GM12891 (cell line): ENCODE data around the gene ROBO1.

Experiments used
- DNase-seq: peaks from one replicate; pipeline ENCODE4 v3.0.0; 2011; ENCODE audit warnings: low spot score; ENCODE audit not compliant: insufficient read length
- FAIRE-seq: peaks from 2 replicates; lab custom pipeline; 2011; peaks lifted over from hg19 to GRCh38; lab: Jason Lieb, UNC
- PAX5 ChIP-seq: IDR thresholded peaks from 2 replicates; pipeline ENCODE4 v1.6.1; 2011; ENCODE audit warnings: low read length, moderate library complexity, mild to moderate bottlenecking; ENCODE audit not compliant: insufficient read depth, severe bottlenecking
- POLR2A ChIP-seq: IDR thresholded peaks from 2 replicates; pipeline ENCODE4 v1.6.1; 2011; ENCODE audit warnings: low read depth, low read length, control low read depth
- POLR2AphosphoS5 ChIP-seq: IDR thresholded peaks from 2 replicates; pipeline ENCODE4 v1.6.1; 2011; ENCODE audit warnings: low read depth, low read length, control low read depth
- POU2F2 ChIP-seq: IDR thresholded peaks from 2 replicates; pipeline ENCODE4 v1.6.1; 2011; ENCODE audit warnings: low read depth, mild to moderate bottlenecking, control low read depth, low read length, moderate library complexity
- SPI1 ChIP-seq: IDR thresholded peaks from 2 replicates; pipeline ENCODE4 v1.6.1; 2011; ENCODE audit warnings: low read depth, low read length, control low read depth
- TAF1 ChIP-seq: IDR thresholded peaks from 2 replicates; pipeline ENCODE4 v1.6.1; 2011; ENCODE audit warnings: low read depth, low read length, control low read depth

The ROBO1 gene

DNA sequence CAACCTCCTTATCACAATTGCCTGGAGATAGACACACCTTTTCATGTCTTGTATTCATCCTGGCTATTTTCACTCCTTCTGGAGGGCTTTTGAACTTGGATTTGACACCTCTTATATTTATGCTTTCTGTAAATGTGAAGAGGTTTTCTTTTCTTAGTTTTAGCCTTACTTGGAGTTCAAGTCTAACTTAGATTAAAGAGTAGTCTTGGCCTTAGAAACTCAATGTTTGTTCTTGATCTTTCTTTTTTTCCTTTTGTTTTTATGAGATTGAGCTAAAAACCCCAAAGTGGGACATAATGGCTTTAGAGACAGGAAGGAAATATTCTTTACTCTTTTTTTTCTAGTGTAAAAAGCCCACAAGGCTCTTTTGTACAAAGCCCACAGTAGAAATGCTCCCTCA, 1054.9 kb downstream of the ROBO1 start:
- FAIRE-seq (no peak), DNase-seq (no peak)
- TF ChIP-seq POU2F2, result no peak

DNA sequence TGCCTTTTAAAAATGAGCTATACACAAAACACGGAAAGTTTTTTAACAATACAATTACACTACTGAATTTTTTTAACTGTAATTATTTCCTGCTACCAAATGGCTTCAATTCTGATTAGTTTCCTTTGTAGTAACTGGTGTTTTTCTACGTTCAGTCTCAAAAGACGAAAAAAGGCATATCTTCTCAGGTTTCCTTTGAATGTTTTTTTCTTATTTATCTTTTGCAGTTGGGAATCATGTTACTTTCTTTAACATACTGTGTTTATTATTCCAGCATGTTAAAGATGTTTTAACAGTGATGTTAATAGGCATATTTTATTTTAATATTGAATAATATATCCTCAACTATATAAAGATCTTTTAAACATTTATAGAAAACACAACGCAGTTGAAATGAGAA, 1055.5 kb downstream of the ROBO1 start:
- TF ChIP-seq POLR2A, result no peak
- TF ChIP-seq POU2F2, result no peak
- no peak for TF ChIP-seq POLR2AphosphoS5
- TF ChIP-seq PAX5, result no peak
- TF ChIP-seq TAF1, result no peak
- no peak for TF ChIP-seq SPI1
- FAIRE-seq, result no peak
- DNase-seq, result no peak

DNA sequence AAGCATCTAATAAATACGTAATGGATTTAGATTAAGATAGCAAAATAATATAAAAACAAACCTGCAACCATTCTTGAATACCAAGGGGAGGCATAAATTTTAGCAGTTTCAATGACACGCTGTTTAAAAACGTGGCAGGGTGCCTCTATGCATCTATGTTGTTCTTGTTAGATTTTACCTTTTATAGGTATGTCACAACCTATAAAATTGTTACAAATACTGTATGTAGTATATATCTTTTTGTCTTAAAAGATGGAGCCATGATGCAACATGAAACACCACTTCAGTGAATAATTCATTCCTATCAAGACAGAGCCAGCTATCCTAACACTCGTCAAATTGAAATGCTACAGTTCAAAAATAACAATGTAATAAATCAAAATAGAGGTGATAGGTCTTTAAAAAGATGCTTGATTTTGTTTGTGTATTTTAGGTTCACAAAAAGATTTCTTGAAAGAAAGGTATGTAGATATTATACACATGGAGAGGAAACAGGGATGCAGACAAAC, 1059.2 kb downstream of the ROBO1 start:
- FAIRE-seq, result no peak
- DNase-seq, result no peak
- TF ChIP-seq POLR2A (no peak), PAX5 (no peak), TAF1 (no peak), POU2F2 (no peak), POLR2AphosphoS5 (no peak), SPI1 (no peak)

DNA sequence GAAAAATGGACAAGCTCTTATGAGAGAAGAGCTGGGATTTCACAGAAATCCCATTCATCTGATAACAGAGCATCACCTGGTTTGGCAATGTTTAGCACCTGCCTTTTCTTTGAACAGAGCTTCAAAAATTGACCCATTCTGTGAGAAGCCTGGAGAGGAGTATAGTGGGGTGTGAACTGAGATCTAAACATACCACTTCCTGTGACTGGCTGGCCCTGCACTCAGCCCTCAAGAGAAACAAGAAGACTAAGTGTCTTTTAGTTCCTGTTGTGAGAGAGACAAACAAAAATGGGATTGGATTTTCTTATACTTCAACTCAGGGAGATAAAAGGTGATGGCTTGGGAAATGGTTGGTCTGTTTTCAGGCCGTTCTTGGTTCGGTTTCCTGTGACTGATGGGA, 1060.2 kb downstream of the ROBO1 start:
- no peak for TF ChIP-seq TAF1
- TF ChIP-seq POU2F2, result no peak
- TF ChIP-seq POLR2AphosphoS5, result no peak
- TF ChIP-seq POLR2A, result no peak
- TF ChIP-seq PAX5, result no peak
- TF ChIP-seq SPI1, result no peak
- DNase-seq (no peak), FAIRE-seq (no peak)

DNA sequence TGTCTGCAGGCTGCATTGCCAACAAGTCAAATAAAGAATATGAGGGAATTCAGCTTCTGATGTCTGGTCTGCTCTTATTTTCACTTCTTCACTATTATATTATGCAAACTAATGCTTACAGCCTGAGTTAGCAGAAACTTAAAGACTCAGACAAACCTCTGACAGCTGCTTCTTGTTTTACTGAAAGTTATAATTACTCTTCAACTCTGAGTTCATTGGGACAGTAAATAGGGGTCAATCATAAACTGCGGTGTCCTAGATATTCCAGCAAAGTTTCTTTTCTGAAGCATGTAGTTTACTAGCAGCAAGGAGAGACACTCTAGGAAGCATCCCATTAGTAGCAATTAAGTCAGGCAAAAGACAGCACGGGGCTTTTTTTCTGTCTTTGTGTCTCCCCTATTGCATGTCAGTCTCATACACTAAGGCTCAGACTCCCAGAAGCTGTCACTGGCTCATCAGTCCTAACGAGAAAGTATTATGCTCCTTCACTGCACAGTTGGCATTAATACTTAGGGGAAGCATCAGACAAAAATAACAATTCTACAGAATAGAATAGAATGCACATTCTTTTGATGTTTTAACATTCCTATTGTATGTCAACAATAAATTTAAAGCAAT, 1060.8 kb downstream of the ROBO1 start:
- FAIRE-seq (no peak), DNase-seq (no peak)
- TF ChIP-seq POU2F2 (no peak), POLR2A (no peak), POLR2AphosphoS5 (no peak), TAF1 (no peak)

DNA sequence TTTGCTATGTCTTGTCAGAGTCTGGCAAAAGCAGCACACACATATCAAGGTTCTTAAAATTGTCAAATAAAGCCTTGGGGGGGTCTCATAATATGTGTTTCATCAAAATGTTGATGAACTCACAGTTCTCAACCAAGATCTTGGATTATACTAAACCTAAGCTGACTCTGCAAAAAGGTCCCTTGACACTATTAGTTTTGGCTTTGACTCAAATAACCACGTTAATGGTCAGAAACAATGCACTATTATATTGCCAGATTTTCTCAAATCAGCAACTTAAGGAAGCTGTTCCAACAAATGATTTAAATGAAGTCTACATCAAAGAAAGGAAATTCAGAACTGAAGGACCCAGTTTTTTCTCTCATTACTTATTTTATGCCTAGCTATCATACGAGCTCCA, 1063.9 kb downstream of the ROBO1 start:
- TF ChIP-seq POLR2AphosphoS5 (no peak), PAX5 (no peak), TAF1 (no peak), POU2F2 (no peak), SPI1 (no peak), POLR2A (no peak)
- no peak for FAIRE-seq
- DNase-seq, result no peak

DNA sequence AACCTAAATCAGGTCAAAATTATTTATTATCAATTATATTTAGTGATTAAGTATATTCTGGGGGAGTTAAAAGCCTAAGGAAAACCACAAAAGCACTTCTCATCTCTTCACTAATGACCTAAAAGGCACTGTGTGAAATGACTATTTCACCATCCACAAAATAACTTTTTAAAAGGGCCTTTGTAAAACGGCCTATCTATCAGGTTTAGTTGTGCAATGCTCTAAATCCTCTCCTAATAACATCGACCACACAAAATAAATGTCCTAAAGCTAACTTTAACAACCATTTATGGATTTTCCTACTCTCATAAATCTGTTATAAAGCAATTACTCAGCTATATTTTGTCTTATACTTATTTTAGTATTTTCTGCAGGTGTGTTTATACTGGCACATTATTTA, 1066.3 kb downstream of the ROBO1 start:
- TF ChIP-seq POU2F2, result no peak
- TF ChIP-seq PAX5, result no peak
- TF ChIP-seq POLR2A, result no peak
- TF ChIP-seq SPI1, result no peak
- TF ChIP-seq TAF1, result no peak
- no peak for FAIRE-seq
- no peak for DNase-seq

DNA sequence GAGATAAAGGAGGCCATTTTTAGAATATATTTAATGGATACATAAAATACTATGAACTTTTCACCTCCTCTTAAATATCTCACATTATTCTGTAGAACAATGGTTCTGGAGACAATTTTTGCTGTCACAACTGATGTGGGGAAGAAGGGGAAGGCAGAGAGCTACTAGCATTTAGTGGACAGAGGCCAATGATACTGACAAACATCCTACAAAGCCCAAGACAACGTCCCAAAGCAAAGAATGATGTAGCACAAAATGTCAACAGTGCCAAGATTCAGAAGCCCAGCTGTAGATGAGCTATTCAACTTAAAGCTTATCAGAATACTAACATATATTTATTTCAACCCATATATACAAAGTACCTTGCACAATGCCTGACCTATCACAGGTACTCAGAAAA, 1069.4 kb downstream of the ROBO1 start:
- TF ChIP-seq POLR2AphosphoS5, result no peak
- TF ChIP-seq POLR2A, result no peak
- no peak for TF ChIP-seq SPI1
- TF ChIP-seq PAX5, result no peak
- no peak for TF ChIP-seq TAF1
- TF ChIP-seq POU2F2, result no peak
- DNase-seq (no peak), FAIRE-seq (no peak)

DNA sequence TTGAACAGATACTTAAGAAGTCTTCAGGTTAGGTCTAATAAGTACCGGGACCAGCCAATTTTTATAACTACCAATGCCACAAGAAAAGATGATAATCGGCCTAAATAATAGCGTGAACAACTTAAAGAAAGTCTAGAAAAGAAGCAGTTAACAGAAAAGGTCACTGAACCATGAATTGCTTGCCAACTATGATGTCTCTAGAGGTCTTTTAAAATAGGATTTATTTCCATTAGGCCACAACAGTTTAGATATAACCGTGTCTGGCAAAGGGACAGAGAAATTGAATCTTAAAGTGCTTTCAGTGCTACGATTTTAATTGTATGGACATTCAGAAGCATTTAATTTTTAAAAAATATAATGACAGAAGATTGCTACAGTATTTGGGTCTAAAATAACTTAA, 1070.4 kb downstream of the ROBO1 start:
- TF ChIP-seq SPI1 (no peak), POLR2A (no peak), POU2F2 (no peak), PAX5 (no peak), TAF1 (no peak), POLR2AphosphoS5 (no peak)
- FAIRE-seq (no peak), DNase-seq (no peak)

DNA sequence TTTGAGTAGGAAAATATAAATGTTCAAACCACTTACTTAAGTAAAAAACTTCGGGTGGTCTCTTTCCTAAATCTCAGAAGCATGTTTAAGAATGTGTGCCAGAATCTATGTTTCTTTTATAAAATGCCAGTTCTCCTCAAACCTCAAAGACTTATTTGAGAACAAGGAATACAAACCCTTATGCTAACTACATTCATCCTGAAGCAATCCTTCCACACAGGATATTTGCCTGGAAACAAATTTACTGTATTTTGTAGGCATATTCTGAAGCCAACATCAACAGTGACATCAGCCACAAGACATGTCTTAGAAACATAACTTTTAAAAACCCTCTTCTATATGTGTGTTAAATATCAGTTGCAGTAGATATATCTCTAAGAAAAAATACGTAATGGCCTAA, 1077.0 kb downstream of the ROBO1 start:
- FAIRE-seq, result no peak
- no peak for DNase-seq
- TF ChIP-seq TAF1 (no peak), POLR2A (no peak), POLR2AphosphoS5 (no peak), POU2F2 (no peak), SPI1 (no peak), PAX5 (no peak)

DNA sequence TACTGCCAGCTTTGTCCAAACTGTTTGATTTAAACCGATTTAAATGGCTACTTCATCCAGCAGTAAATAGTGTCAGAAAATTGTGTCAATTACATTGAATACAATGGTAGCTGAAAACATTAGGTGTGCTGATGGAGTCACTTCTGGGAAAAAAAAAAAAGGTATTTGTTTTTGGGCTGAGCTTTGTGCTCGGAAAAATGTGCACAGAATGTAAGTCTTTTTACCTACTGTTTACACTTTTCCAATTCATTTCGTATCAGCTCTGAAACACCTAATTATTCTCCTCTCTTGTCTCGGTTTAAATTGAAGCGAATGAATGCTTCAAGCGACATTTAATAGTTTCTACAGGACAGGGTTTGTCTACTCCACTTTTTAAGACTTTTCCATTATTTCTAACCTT, 1078.4 kb downstream of the ROBO1 start:
- no peak for DNase-seq
- no peak for FAIRE-seq
- TF ChIP-seq SPI1 (no peak), POU2F2 (no peak), PAX5 (no peak), TAF1 (no peak), POLR2A (no peak)
